Dermis blood vessel endothelial cell (primary cell): Measurements from ENCODE around the gene PADI2. TPM values are rescaled to one million over a fixed set of nuclear protein-coding genes. Genes with fewer than 3 reads are reported as not detected.

Source experiments
- DNase-seq: peaks from one replicate; pipeline ENCODE4 v3.0.0; 2010
- total RNA-seq: library from RNA; depleted of rRNA; stranded (reverse); fragments of >200 nt; gene quantifications from 2 replicates; pipeline ENCODE4 v1.2.3, GENCODE V29; 2014

PADI2 gene
- 0.17 and 0.19 TPM in 2 replicates for total RNA-seq

GRCh38 chr1:17119076-17119772, at the start of gene PADI2:
PADI2 (minus strand) TSS chr1:17119451; CDS start chr1:17119371, 80 bp downstream.
- DNase-seq = peak; percentile 65

GRCh38 chr1:17168091-17168876, 49.0 kb upstream of the PADI2 start:
- no peak for DNase-seq

DNA sequence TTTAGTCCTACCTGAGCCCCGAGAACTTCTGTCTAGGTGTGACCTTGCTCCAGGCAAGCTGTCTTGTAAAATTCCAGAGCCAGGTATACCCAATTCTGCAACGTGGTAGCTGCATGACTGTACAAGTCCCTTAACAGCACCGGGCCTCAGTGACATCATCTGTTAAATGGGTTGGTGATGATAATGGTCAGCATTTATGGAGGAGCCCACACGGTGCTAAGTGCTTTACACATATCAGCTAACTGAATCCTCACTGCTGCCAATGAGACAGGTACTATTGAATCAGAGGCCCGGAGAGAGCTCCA, 48.5 kb upstream of the PADI2 start:
- no peak for DNase-seq

DNA sequence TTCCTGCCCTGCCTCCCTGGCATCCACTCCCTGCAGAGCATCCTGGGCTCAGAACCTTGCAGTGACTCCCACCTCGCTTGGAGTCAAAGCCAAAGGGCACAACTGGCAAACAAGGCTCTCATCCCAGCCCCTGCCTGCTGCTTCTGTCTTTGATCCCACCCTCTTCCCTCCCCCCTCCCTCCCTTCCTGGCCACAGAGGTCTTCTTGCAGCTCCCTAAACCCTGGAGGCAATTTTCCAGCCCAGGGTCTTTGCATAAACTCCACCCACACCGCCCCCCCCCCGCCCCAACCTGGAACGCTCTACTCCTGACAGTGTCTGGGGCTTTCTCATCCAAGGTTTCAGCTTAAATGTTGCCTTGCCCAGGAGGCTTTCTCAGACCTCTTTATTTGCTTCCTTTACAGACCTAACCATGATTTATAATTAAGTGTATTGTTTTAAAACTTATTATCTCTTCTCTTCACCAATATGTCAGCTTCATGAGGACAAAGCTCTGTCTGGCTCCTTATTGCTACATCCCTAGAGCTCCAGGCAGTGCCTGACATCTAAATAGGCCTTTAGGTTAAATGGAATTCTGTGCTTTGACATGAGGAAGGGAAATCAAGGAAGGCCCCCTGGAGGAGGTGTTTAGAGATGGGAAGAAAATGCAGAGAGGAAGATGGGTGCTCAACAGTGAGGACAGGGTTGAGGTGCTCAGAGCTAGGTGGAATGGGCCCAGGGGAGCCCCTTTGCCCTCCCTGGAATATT, 48.0 kb upstream of the PADI2 start:
- no peak for DNase-seq

- DNase-seq = no peak
These were observed 46.6 kb upstream of the PADI2 start for GRCh38 chr1:17165823-17166222.

GRCh38 chr1:17163789-17164666, 44.8 kb upstream of the PADI2 start:
- DNase-seq = no peak

DNA sequence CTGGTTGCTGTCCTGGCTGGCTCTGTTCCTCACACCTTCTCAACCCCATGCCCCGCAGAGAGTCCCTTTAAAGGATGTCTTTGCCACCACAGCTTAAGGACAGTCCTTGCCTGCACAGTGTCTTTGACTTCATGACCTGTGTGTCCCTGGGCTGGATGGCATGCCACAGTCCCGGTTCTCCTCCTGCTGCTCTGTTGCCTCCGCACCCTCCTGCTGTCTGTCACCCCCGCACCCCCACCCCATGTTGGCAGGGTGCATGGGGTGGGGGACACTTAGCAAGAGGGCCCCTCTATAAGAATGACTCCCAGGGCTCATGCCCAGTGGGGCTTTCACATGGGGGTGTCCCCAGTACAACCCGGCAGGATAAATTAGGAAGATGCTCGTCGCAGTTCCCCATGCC, 44.1 kb upstream of the PADI2 start:
- DNase-seq = no peak

- DNase-seq = no peak
These were observed 43.7 kb upstream of the PADI2 start for GRCh38 chr1:17162941-17163340.

GRCh38 chr1:17161926-17162800, 42.9 kb upstream of the PADI2 start:
- DNase-seq = no peak

- peak; percentile 44 for DNase-seq
These were observed 42.0 kb upstream of the PADI2 start for GRCh38 chr1:17161137-17161740.

DNA sequence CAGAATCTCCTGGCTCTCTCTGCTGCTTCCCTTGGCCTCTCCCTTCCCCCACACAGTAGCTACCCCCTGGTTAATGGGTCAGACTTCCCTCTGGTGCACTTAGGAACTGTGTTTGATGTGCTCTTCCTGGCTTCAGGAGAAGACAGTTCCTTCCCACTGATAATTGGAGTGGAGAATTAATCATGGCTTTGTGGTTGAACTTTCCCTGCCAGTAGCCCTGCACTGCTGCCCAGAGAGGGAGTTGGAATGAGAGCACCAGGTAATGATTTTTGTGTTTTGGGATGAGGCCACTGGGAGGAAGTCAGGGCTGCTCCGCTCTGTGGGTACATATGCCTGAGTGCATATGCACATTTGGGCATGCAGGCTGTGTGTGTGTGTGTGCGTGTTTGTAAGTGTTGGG, 39.7 kb upstream of the PADI2 start:
- no peak for DNase-seq

DNA sequence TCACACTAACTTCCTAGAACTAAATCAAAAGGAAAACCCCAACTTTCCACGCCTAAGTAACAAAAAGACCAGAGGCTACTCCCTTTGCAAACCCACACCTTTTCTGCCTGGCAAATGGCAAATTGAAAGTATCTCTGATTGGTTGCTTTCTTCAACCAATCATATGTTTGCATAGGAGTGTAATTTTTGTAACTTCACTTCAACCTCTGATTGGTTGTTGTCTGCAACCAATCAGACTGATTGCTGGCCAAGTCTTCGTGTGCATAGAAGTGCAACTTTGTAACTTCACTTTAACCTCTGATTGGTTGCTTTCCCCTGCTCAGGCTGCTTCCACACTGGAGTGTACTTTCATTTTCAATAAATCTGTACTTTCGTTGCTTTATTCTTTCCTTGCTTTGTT, 36.9 kb upstream of the PADI2 start:
- DNase-seq = peak; percentile 13

GRCh38 chr1:17155257-17155920, 36.1 kb upstream of the PADI2 start:
- no peak for DNase-seq

GRCh38 chr1:17149771-17150170, 30.5 kb upstream of the PADI2 start:
- no peak for DNase-seq

DNA sequence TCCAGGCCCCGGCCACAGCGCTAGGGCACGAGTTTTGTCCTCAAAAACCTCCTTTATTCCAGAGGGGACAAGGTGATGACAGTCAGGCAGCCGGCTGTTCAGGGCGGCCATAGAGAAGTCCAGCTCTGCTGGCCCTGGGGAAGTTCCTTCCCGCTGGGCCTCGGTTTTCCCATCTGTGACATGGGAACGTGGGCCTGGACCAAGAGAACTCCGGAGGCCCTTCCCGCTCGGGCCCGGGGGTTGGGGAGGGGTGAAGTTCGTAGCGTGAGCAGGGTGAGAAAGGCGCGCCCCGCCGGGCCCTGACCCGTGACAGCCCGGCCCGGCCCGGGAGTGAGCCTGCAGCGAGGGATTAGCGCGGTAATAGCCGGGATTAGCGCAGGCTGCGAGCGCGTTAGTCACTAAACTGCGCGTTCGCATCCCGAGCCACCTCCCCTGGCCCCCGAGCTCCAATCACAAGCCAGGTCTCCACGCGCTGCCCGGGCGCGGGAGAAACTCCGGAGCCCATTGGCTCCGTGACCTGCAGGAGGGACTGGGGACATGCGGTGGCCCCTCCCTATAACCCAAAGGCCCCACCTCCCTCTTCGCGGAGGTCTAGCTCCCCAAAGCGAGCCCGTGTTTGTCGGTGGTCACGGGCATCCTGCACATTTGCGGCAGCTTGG, 29.8 kb upstream of the PADI2 start:
- peak; percentile 3 for DNase-seq

GRCh38 chr1:17145648-17146047, 26.4 kb upstream of the PADI2 start:
- DNase-seq = no peak

GRCh38 chr1:17143760-17144159, 24.5 kb upstream of the PADI2 start:
- no peak for DNase-seq

GRCh38 chr1:17141441-17142197, 22.4 kb upstream of the PADI2 start:
- no peak for DNase-seq

GRCh38 chr1:17140279-17140678, 21.0 kb upstream of the PADI2 start:
- DNase-seq = no peak
